HG02642 (cell line): ENCODE measurements around the gene FARSA.
"Not testable (repeated sequence)": the region's sequence is repeated elsewhere in the genome, so short reads cannot be mapped to it uniquely, and the experiment has no call there.

ENCODE experiments used
- ATAC-seq: cut with Tn5 transposase; IDR thresholded peaks from one replicate; pipeline ENCODE4 v1.9.1; 2021; ENCODE audit warnings: mild to moderate bottlenecking; ENCODE audit not compliant: unreplicated experiment, poor library complexity

FARSA gene

GRCh38 chr19:12955575-12955974, 22.1 kb upstream of the FARSA start:
- not testable (repeated sequence) for ATAC-seq

GRCh38 chr19:12954612-12954962, 21.1 kb upstream of the FARSA start:
- ATAC-seq: no peak

- ATAC-seq: no peak
These were observed 20.5 kb upstream of the FARSA start for GRCh38 chr19:12953799-12954611.

GRCh38 chr19:12953138-12953798, 19.8 kb upstream of the FARSA start:
- ATAC-seq: no peak

- ATAC-seq: no peak
These were observed 19.1 kb upstream of the FARSA start for GRCh38 chr19:12952488-12953137.

- not testable (repeated sequence) for ATAC-seq
These were observed 18.5 kb upstream of the FARSA start for GRCh38 chr19:12952050-12952449.

GRCh38 chr19:12949363-12950283, 16.1 kb upstream of the FARSA start:
- no peak for ATAC-seq

GRCh38 chr19:12948612-12949362, 15.3 kb upstream of the FARSA start:
- no peak for ATAC-seq

GRCh38 chr19:12947702-12948611, 14.4 kb upstream of the FARSA start:
- ATAC-seq: no peak

GRCh38 chr19:12946731-12947496, 13.4 kb upstream of the FARSA start:
- ATAC-seq: no peak

GRCh38 chr19:12946092-12946721, 12.7 kb upstream of the FARSA start:
- peak; percentile 36 for ATAC-seq

GRCh38 chr19:12945479-12946091, 12.1 kb upstream of the FARSA start, which contains the start of gene RAD23A:
TSS of gene RAD23A (plus strand) at chr19:12945862. CDS start at chr19:12945949, 87 bp downstream.
- ATAC-seq: peak; percentile 81

- ATAC-seq: no peak
These were observed 10.7 kb upstream of the FARSA start for GRCh38 chr19:12944104-12944674.

- ATAC-seq: no peak
These were observed 10.0 kb upstream of the FARSA start for GRCh38 chr19:12943437-12944044.

- ATAC-seq: no peak
These were observed 7.4 kb upstream of the FARSA start for GRCh38 chr19:12940897-12941296.

GRCh38 chr19:12939975-12940423, 6.5 kb upstream of the FARSA start:
- no peak for ATAC-seq
